Measurements from ENCODE around the gene ERLEC1. TPM values are rescaled to one million over a fixed set of nuclear protein-coding genes. Genes with fewer than 3 reads are reported as not detected.

ERLEC1 gene
- total RNA-seq, 1 experiment from 2014 or later, result 21.6 TPM

GRCh38 chr2:53856272-53856671, 69.4 kb downstream of the ERLEC1 start:
- H4K8ac ChIP-seq (replicated peaks; ENCODE audit: insufficient read length, low read depth, low read length), result no peak overlapping the region
- no peaks in the 10 kb centered on the region for H3K79me2 ChIP-seq (ENCODE audit: insufficient read depth, low read length)
- Mint-ChIP-seq H3K36me3 (ENCODE audit: insufficient read depth in 1 of 3, low read depth in 3 of 3) (peaks cover 5 to 29% (median 14%) of the 10 kb centered on the region in 3 experiments; a peak in 6 of 7 replicates), H3K27me3 (ENCODE audit: low read depth) (no peaks in the 10 kb centered on the region), H3K4me3 (no peak overlapping the region), H3K27ac (no peak overlapping the region), H3K9me3 (no peaks in the 10 kb centered on the region), H3K4me1 (peaks cover 3 to 6% of the 10 kb centered on the region in 2 experiments; a peak in 2 of 4 replicates)
- no peak overlapping the region for H2BK5ac ChIP-seq (ENCODE audit: insufficient read length, low read length)
- no peak overlapping the region for H2BK12ac ChIP-seq (ENCODE audit: insufficient read length, low read depth, low read length)
- no peak overlapping the region for H3K14ac ChIP-seq (ENCODE audit: insufficient read depth, low read length)
- no peak overlapping the region for H2BK15ac ChIP-seq (ENCODE audit: low read depth, low read length)
- H4K91ac ChIP-seq (ENCODE audit: insufficient read length, low read depth, low read length), result no peak overlapping the region
- no peak overlapping the region for H3K9ac ChIP-seq (ENCODE audit: extremely low read depth, insufficient read length, low read length)
- H3K23ac ChIP-seq (ENCODE audit: insufficient read length, low read depth, low read length), result no peak overlapping the region
- no peak overlapping the region for H2BK20ac ChIP-seq (ENCODE audit: low read depth, low read length, poor library complexity, severe bottlenecking)
- H3K27me3 ChIP-seq (ENCODE audit: insufficient read depth, low read length), result no peaks in the 10 kb centered on the region
- DNase-seq, result no peak
- no CpG with 5 or more reads among the region's 2 CpGs for WGBS (ENCODE audit: extremely low coverage, insufficient read length, low lambda C conversion rate)
- no peak overlapping the region for H3K27ac ChIP-seq (ENCODE audit: insufficient read length, low read depth, low read length)
- H3K9me3 ChIP-seq (ENCODE audit: control insufficient read depth, low read depth, low read length), result no peaks in the 10 kb centered on the region
- no peaks in the 10 kb centered on the region for H4K20me1 ChIP-seq (ENCODE audit: control insufficient read depth, insufficient read depth, insufficient read length)
- H3K79me1 ChIP-seq (ENCODE audit: insufficient read depth, low read depth, low read length, poor library complexity, severe bottlenecking), result no peaks in the 10 kb centered on the region
- no peak overlapping the region for H3T11ph ChIP-seq (ENCODE audit: low read length)
- no peaks in the 10 kb centered on the region for H3K23me2 ChIP-seq (ENCODE audit: insufficient read length, low read depth, low read length, poor library complexity, severe bottlenecking)
- H2BK120ac ChIP-seq (ENCODE audit: low read depth, low read length, poor library complexity, severe bottlenecking), result no peak overlapping the region
- H2AFZ ChIP-seq (ENCODE audit: low read length), result no peak overlapping the region
- H3K4me1 ChIP-seq (ENCODE audit: insufficient read depth, low read length), result no peaks in the 10 kb centered on the region
- no peak for TF ChIP-seq CTCF (conservative IDR thresholded peaks at IDR 0.05)
- no peak overlapping the region for H3K56ac ChIP-seq (ENCODE audit: insufficient read length, low read depth, low read length)
- no peak overlapping the region for H3K18ac ChIP-seq (ENCODE audit: insufficient read length, low read depth, low read length)
- H3K4ac ChIP-seq (ENCODE audit: low read depth, low read length), result no peak overlapping the region
- H2AK5ac ChIP-seq (ENCODE audit: insufficient read length, low read length), result no peak overlapping the region
- no peak overlapping the region for H4K5ac ChIP-seq (ENCODE audit: insufficient read length, low read depth, low read length)
- H3K4me2 ChIP-seq (ENCODE audit: insufficient read depth, insufficient read length, low read length), result no peak overlapping the region
